Liver (tissue), 9 donors: ENCODE data around the gene HCN3. TPM values are rescaled to one million over a fixed set of nuclear protein-coding genes. Genes with fewer than 3 reads are reported as not detected.

Source experiments
- DNase-seq: peaks from one replicate; pipeline ENCODE4 v3.0.0-alpha.2; 2017; ENCODE audit warnings: low spot score
- H3K27ac ChIP-seq, 2 donors: one replicate each; pipeline ENCODE4 v1.7.0; 2013; ENCODE audit warnings: inconsistent platforms in 2 of 2, low read length in 2 of 2, control low read depth in 1 of 2, low read depth in 1 of 2, mild to moderate bottlenecking in 1 of 2
- H3K27me3 ChIP-seq, 4 donors: one replicate each; pipeline versions ENCODE4 v1.6.1 to v1.7.0; 2013; ENCODE audit warnings: low read length in 3 of 4, inconsistent platforms in 1 of 4, mild to moderate bottlenecking in 1 of 4, moderate library complexity in 1 of 4; ENCODE audit not compliant: control insufficient read depth in 4 of 4, insufficient read depth in 4 of 4
- H3K36me3 ChIP-seq, 4 donors: one replicate each; pipeline versions ENCODE4 v1.6.1 to v1.7.0; 2013; ENCODE audit warnings: low read length in 3 of 4, mild to moderate bottlenecking in 3 of 4, low read depth in 1 of 4, moderate library complexity in 1 of 4; ENCODE audit not compliant: control insufficient read depth in 4 of 4, insufficient read depth in 3 of 4
- H3K4me1 ChIP-seq, 4 donors: one replicate each; pipeline versions ENCODE4 v1.6.1 to v1.7.0; 2013; ENCODE audit warnings: low read length in 3 of 4, mild to moderate bottlenecking in 3 of 4, moderate library complexity in 1 of 4; ENCODE audit not compliant: control insufficient read depth in 4 of 4, insufficient read depth in 4 of 4
- H3K4me3 ChIP-seq, 3 donors: one replicate each; pipeline versions ENCODE4 v1.6.1 to v1.7.0; 2013; ENCODE audit warnings: low read length in 3 of 3, control low read depth in 1 of 3, low read depth in 1 of 3, mild to moderate bottlenecking in 1 of 3
- H3K9ac ChIP-seq, 2 donors: one replicate each; pipeline ENCODE4 v1.7.0; 2013; ENCODE audit warnings: low read length in 2 of 2, mild to moderate bottlenecking in 2 of 2, moderate library complexity in 2 of 2, control low read depth in 1 of 2, low read depth in 1 of 2
- H3K9me3 ChIP-seq, 4 donors: one replicate each; pipeline versions ENCODE4 v1.6.1 to v1.7.0; 2013; ENCODE audit warnings: low read length in 3 of 4; ENCODE audit not compliant: control insufficient read depth in 4 of 4
- ATF3 ChIP-seq: IDR thresholded peaks from 2 replicates; pipeline ENCODE4 v1.6.1; 2016; ENCODE audit warnings: antibody characterized with exemption
- FOXA1 ChIP-seq: IDR thresholded peaks from 2 replicates; pipeline ENCODE4 v1.6.1; 2016; ENCODE audit warnings: antibody characterized with exemption
- FOXA2 ChIP-seq: IDR thresholded peaks from 2 replicates; pipeline ENCODE4 v1.6.1; 2016; ENCODE audit warnings: antibody characterized with exemption
- HNF4A ChIP-seq, 2 donors: conservative IDR thresholded peaks; 2 replicates each; pipeline ENCODE4 v1.6.1; 2016; ENCODE audit warnings: antibody characterized with exemption in 2 of 2, mild to moderate bottlenecking in 2 of 2
- HNF4G ChIP-seq: IDR thresholded peaks from 2 replicates; pipeline ENCODE4 v1.6.1; 2016; ENCODE audit warnings: antibody characterized with exemption
- JUND ChIP-seq, 2 donors: IDR thresholded peaks; 2 replicates each; pipeline ENCODE4 v1.6.1; 2016; ENCODE audit warnings: antibody characterized with exemption in 2 of 2
- MAX ChIP-seq: IDR thresholded peaks from 2 replicates; pipeline ENCODE4 v1.6.1; 2016; ENCODE audit warnings: antibody characterized with exemption
- NR2F2 ChIP-seq: IDR thresholded peaks from 2 replicates; pipeline ENCODE4 v1.6.1; 2016; ENCODE audit warnings: antibody characterized with exemption
- REST ChIP-seq: IDR thresholded peaks from 2 replicates; pipeline ENCODE4 v1.6.1; 2016; ENCODE audit warnings: antibody characterized with exemption, mild to moderate bottlenecking
- RXRA ChIP-seq, 2 donors: IDR thresholded peaks; 2 replicates each; pipeline ENCODE4 v1.6.1; 2017 to 2018; ENCODE audit warnings: antibody characterized with exemption in 2 of 2, mild to moderate bottlenecking in 1 of 2
- SP1 ChIP-seq: IDR thresholded peaks from 2 replicates; pipeline ENCODE4 v1.6.1; 2018; ENCODE audit warnings: antibody characterized with exemption, mild to moderate bottlenecking
- WGBS: extraction: QIAGEN DNeasy Blood & Tissue Kit; methylation state at CpG from one replicate; pipeline ENCODE4 v1.1.7; 2013; 5-methylcytosine and 5-hydroxymethylcytosine counted together
- polyA plus RNA-seq, 2 donors: library from polyadenylated mRNA; stranded (reverse) in 1 of 2; unstranded in 1 of 2; fragments of 200-250 nt in 1 of 2; fragments of >200 nt in 1 of 2; fragmentation: Nextera tagmentation in 1 of 2; extraction: Ambion mirVana in 1 of 2; gene quantifications; one replicate each; pipeline versions ENCODE4 v1.2.1 to v1.2.3, GENCODE V29; 2013 to 2015
- total RNA-seq, 2 donors: library from RNA; depleted of rRNA; stranded (reverse); fragments of >200 nt; gene quantifications; one replicate each; pipeline ENCODE4 v1.2.3, GENCODE V29; 2014
- donor health status: healthy.
- donor health status: healthy.
- donor health status: healthy.
- donor health status: healthy.
- donor health status: healthy.

Gene HCN3
- total and polyA plus RNA-seq, 4 donors = 0.33 to 1.5 (median 0.93) TPM

- no peaks in the 10 kb centered on the region for H3K27me3 ChIP-seq
- no peak for DNase-seq
- no peak overlapping the region for H3K9ac ChIP-seq
- no peak overlapping the region for H3K27ac ChIP-seq
- H3K36me3 ChIP-seq = peaks cover 5 to 26% (median 14%) of the 10 kb centered on the region in 4 donors
- TF ChIP-seq HNF4A (conservative IDR thresholded peaks at IDR 0.05) = no peak
- TF ChIP-seq ATF3 = no peak
- TF ChIP-seq JUND (IDR thresholded peaks at IDR 0.05) = no peak
- WGBS = 95% methylated on average over 11 of the region's 11 CpGs
- H3K9me3 ChIP-seq = no peaks in the 10 kb centered on the region
- H3K4me1 ChIP-seq = peaks cover 0 to 10% (median 3%) of the 10 kb centered on the region in 4 donors
- H3K4me3 ChIP-seq = no peak overlapping the region
These were observed 52.8 kb downstream of the HCN3 start for GRCh38 chr1:155329980-155330598.

- DNase-seq = no peak
- Histone ChIP-seq H3K27me3 (no peaks in the 10 kb centered on the region), H3K4me3 (no peak overlapping the region), H3K9me3 (no peaks in the 10 kb centered on the region), H3K36me3 (peaks cover 8 to 56% (median 43%) of the 10 kb centered on the region in 4 donors), H3K9ac (no peak overlapping the region), H3K27ac (no peak overlapping the region), H3K4me1 (peaks cover 0 to 6% (median 2%) of the 10 kb centered on the region in 4 donors)
- TF ChIP-seq NR2F2 (no peak), ATF3 (no peak), MAX (no peak), SP1 (no peak), REST (no peak), FOXA2 (no peak), RXRA (IDR thresholded peaks at IDR 0.05) (no peak), FOXA1 (no peak), HNF4G (no peak)
- WGBS = 76% methylated on average over 1 of the region's 1 CpG
These were observed 57.7 kb downstream of the HCN3 start for GRCh38 chr1:155334962-155335361.

Other genes starting within 250 kb of the HCN3 start
- gene DCST2, start 243.7 kb upstream of the HCN3 start, total RNA-seq = under 1 TPM in 1 of 2 donors, not detected in 1; 0.25 TPM
- gene DCST2, start 243.7 kb upstream of the HCN3 start, polyA plus RNA-seq = under 1 TPM; 0.27 to 0.53 TPM
- gene DCST1, start 243.6 kb upstream of the HCN3 start, total RNA-seq = not detected
- gene DCST1, start 243.6 kb upstream of the HCN3 start, polyA plus RNA-seq = not detected
- 10 to 100 TPM; 10.8 to 26.8 TPM for gene ADAM15, start 226.1 kb upstream of the HCN3 start, total RNA-seq
- gene ADAM15, start 226.1 kb upstream of the HCN3 start, polyA plus RNA-seq = 10 to 100 TPM; 16.0 to 19.0 TPM
- 1 to 10 TPM; 1.8 to 2.9 TPM for gene EFNA4, start 213.7 kb upstream of the HCN3 start, total RNA-seq
- 1 to 10 TPM; 3.6 to 4.7 TPM for gene EFNA4, start 213.7 kb upstream of the HCN3 start, polyA plus RNA-seq
- gene EFNA3, start 198.6 kb upstream of the HCN3 start, total RNA-seq = under 1 TPM; 0.47 to 0.75 TPM
- gene EFNA3, start 198.6 kb upstream of the HCN3 start, polyA plus RNA-seq = 1 to 10 TPM; 1.4 to 3.7 TPM
- gene EFNA1, start 149.6 kb upstream of the HCN3 start, total RNA-seq = 100 to 1,000 TPM in 1 of 2 donors, 10 to 100 TPM in 1; 58.6 to 180 TPM
- 100 to 1,000 TPM; 177 to 236 TPM for gene EFNA1, start 149.6 kb upstream of the HCN3 start, polyA plus RNA-seq
- 10 to 100 TPM; 12.7 to 23.3 TPM for gene SLC50A1, start 141.6 kb upstream of the HCN3 start, total RNA-seq
- gene SLC50A1, start 141.6 kb upstream of the HCN3 start, polyA plus RNA-seq = 10 to 100 TPM; 17.3 to 19.1 TPM
- 10 to 100 TPM; 27.3 to 62.4 TPM for gene DPM3, start 136.9 kb upstream of the HCN3 start, total RNA-seq
- gene DPM3, start 136.9 kb upstream of the HCN3 start, polyA plus RNA-seq = 100 to 1,000 TPM in 1 of 2 donors, 10 to 100 TPM in 1; 75.8 to 134 TPM
- gene KRTCAP2, start 104.2 kb upstream of the HCN3 start, total RNA-seq = 10 to 100 TPM; 49.8 TPM
- 100 to 1,000 TPM; 150 to 224 TPM for gene KRTCAP2, start 104.2 kb upstream of the HCN3 start, polyA plus RNA-seq
- gene TRIM46, start 103.6 kb upstream of the HCN3 start, total RNA-seq = under 1 TPM; 0.14 to 0.17 TPM
- gene TRIM46, start 103.6 kb upstream of the HCN3 start, polyA plus RNA-seq = under 1 TPM; 0.07 to 0.11 TPM
- gene THBS3, start 69.6 kb upstream of the HCN3 start, total RNA-seq = 1 to 10 TPM; 4.0 to 6.9 TPM
- 1 to 10 TPM; 3.1 to 4.3 TPM for gene THBS3, start 69.6 kb upstream of the HCN3 start, polyA plus RNA-seq
- gene MTX1, start 68.8 kb upstream of the HCN3 start, total RNA-seq = 10 to 100 TPM; 19.6 to 26.4 TPM
- gene MTX1, start 68.8 kb upstream of the HCN3 start, polyA plus RNA-seq = 10 to 100 TPM; 30.5 to 38.4 TPM
- 1 to 10 TPM; 3.3 to 3.8 TPM for gene ENTREP3, start 22.0 kb upstream of the HCN3 start, total RNA-seq
- gene ENTREP3, start 22.0 kb upstream of the HCN3 start, polyA plus RNA-seq = 1 to 10 TPM; 2.8 to 7.9 TPM
- 10 to 100 TPM; 14.9 to 22.7 TPM for gene SCAMP3, start 15.1 kb upstream of the HCN3 start, total RNA-seq
- gene SCAMP3, start 15.1 kb upstream of the HCN3 start, polyA plus RNA-seq = 10 to 100 TPM; 40.7 to 47.0 TPM
- gene CLK2, start 4.0 kb upstream of the HCN3 start, total RNA-seq = 10 to 100 TPM; 16.5 to 28.2 TPM
- 10 to 100 TPM in 1 of 2 donors, 1 to 10 TPM in 1; 8.3 to 13.2 TPM for gene CLK2, start 4.0 kb upstream of the HCN3 start, polyA plus RNA-seq
- gene PKLR, start 24.0 kb downstream of the HCN3 start, total RNA-seq = 10 to 100 TPM; 39.2 to 56.1 TPM
- 10 to 100 TPM; 10.4 to 41.9 TPM for gene PKLR, start 24.0 kb downstream of the HCN3 start, polyA plus RNA-seq
- 100 to 1,000 TPM; 288 to 370 TPM for gene FDPS, start 31.4 kb downstream of the HCN3 start, total RNA-seq
- 100 to 1,000 TPM; 176 to 211 TPM for gene FDPS, start 31.4 kb downstream of the HCN3 start, polyA plus RNA-seq
- 1 to 10 TPM; 3.9 to 6.7 TPM for gene RUSC1, start 43.4 kb downstream of the HCN3 start, total RNA-seq
- gene RUSC1, start 43.4 kb downstream of the HCN3 start, polyA plus RNA-seq = 1 to 10 TPM; 4.9 to 6.6 TPM